M059J (cell line): Measurements from ENCODE around the gene FNTB. TPM values are rescaled to one million over a fixed set of nuclear protein-coding genes. Genes with fewer than 3 reads are reported as not detected.

ENCODE experiments used
- DNase-seq: peaks from one replicate; pipeline ENCODE4 v3.0.0-alpha.2; 2012; ENCODE audit warnings: low read depth
- total RNA-seq: library from RNA; depleted of rRNA; stranded (reverse); fragments of >200 nt; shearing (Covaris generic); gene quantifications from 2 replicates; pipeline ENCODE4 v1.2.3, GENCODE V29; 2014; rRNA removed

The FNTB gene
- 18.3 and 23.7 TPM in 2 replicates for total RNA-seq

- peak; percentile 94 for DNase-seq
Observed at GRCh38 chr14:64986648-64987437, at the start of gene FNTB. Gene FNTB (plus strand): TSS chr14:64986895. CDS start chr14:64986954, 59 bp downstream.

GRCh38 chr14:64937171-64937820 is 49.4 kb upstream of the FNTB start:
- DNase-seq: no peak

DNA sequence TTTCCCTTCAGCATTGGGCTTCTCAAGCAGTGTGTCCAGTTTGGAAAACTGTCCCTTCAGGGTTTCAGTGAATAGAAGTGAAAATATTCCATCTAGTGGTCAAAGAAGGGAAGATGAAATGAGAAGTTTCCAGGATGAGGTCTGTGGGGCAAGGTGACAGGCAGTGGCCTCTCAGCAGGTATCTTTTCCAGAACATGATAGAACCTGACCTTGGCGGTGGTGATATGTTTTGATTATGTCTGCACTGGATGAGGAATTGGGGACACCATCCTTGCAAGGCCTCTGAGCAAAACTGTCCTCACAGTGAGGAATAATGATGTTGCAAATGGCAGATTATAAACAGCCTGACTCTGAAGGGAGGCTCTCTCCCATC is 48.9 kb upstream of the FNTB start:
- DNase-seq: peak; percentile 10

- no peak for DNase-seq
Observed at GRCh38 chr14:64938972-64939816, 47.5 kb upstream of the FNTB start.

GRCh38 chr14:64939817-64940190 is 46.9 kb upstream of the FNTB start:
- no peak for DNase-seq

- no peak for DNase-seq
Observed at GRCh38 chr14:64940336-64940910, 46.3 kb upstream of the FNTB start.

DNA sequence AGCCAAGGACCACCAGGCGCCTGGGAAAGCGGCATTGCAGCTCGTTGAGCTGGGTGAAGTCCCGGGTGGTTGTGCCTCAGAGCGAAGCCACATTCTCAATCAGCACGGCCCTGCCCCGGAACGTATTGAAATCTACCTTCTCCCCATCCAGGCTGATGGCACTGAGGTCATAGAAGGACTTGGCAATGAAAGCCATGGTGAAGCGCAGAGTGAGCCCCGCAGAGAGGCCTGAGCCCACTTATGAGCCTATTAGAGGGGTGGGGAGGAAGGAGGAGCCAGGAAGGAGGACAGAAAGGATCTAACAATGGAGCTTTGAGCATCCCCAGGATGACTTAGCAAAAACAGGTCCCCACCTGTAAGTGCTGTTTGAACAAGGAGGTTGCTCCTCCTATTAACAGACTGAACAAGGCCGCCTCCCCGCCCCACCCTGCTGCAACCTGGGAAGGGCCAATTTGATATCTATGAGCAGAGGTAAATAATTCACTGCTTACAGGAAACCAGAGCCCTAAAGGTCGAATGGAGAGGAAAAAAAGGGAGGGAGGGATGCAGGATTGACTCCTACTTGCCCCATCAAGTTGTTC is 44.1 kb upstream of the FNTB start, which contains the start of gene GPX2:
TSS of gene GPX2 (minus strand) at position 215 of the 581 bp plus-strand sequence. CDS start at position 196, 19 bp downstream.
- DNase-seq: no peak

GRCh38 chr14:64943556-64943955 is 43.1 kb upstream of the FNTB start:
- no peak for DNase-seq

DNA sequence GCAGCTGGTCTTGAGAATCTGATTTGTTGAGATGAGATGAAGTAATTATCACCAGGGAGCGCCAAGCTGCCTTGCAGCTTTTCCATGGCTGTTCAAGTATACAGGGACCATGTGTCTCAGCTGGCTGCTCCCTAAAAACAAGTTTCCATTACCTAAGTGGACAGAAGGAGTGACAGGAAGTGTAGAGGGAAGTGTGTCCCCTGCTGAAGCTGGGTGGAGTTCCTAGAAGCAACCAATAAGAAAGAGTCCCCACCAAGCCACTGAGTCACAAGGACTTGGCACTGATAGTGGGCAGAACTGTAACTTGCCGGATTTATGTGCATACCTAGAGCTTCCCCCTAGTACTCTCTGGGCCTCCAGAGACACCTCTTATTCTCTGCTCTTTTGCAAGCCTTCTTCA is 42.7 kb upstream of the FNTB start:
- DNase-seq: no peak

DNA sequence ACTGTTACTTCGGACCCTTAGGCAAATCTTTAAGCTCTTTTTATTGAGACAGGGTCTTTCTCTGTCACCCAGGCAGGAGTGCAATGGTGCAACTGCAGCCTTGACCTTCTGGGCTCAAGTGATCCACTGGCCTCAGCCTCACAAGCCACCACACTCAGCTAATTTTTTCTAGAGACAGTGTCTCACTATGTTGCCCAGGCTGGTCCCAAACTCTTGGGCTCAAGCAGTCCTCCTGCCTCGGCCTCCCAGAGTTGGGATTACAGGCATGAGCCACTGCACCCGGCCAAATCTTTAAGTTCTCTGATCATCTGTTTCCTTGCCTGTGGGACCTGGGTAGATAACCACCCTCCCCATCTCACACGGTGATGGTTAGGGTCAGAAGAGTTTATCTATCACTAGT is 41.8 kb upstream of the FNTB start:
- no peak for DNase-seq

DNA sequence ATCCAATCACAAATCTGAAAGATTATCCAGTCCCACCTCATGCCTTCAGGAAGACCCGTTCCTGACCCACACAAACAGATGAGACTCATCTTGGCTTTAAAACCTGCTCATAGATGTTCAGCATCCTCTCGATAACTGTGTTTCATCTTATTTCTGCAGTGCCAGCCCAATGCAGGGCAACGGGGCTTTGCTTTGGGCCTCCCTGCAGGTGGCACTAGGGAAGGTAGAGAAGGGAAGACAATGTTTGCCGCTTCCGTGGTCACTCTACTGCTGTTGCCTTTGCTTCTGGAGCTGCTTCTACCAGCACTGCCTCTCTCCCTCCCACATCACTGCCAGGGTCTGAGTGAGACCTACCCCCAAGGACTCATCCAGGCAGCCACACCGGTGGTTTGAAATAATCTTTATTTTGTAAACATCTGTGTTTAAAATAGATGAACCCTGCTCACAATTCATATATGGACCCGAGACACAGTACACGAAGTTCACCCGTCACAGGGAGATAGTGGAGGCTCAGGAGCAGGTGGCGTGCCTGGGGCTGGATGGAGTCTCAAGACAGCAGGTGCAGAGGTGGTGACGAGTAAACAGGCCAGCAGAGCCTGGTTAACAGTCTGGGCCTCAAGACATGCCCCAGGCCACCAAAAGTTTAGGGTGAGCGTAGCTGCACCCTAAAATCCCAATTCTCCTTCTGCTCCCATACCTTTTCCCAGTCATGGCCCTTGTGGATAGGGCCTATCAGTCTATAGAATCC is 41.1 kb upstream of the FNTB start:
- DNase-seq: no peak

GRCh38 chr14:64946310-64947045 is 40.2 kb upstream of the FNTB start:
- no peak for DNase-seq

- DNase-seq: no peak
Observed at GRCh38 chr14:64947710-64948611, 38.7 kb upstream of the FNTB start.

GRCh38 chr14:64948612-64949210 is 38.0 kb upstream of the FNTB start:
- no peak for DNase-seq

DNA sequence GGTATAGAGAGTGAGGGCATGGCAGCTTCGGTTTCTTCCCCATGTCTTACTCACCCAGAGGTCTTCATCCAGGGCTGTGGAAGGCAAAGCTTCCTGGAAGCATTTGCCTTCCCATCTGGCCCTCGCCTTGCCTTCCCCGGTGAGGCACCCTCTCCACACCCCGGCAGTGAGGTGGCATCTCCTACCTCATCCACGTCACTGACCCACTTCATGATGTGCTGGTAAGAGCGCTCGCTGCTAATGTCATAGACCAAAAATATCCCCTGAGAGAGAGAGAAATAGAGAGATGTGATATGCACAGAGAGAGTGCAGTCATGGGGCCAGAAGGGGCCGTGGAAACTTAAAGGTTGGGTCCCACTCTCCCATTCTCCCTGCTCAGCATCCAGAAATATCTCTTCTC is 35.8 kb upstream of the FNTB start:
- DNase-seq: no peak

DNA sequence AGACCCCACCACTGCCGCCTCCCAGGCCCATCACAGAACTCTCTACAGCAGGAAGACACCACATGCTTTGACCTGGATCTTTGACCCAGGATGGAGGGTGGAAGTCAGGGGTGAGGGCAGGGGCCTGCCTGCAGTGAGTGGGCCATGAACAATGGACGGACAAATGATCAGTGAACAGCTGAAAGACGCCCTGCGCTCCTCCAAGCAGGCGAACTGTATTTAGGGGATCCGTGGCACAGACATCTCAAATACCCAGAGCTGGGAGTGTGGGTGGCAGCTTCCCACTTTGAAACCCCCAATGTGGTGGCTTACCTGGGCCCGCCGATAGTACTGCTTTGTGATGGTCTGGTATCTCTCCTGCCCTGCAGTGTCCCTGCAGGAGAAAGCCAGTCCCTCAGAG is 35.4 kb upstream of the FNTB start:
- DNase-seq: no peak

DNA sequence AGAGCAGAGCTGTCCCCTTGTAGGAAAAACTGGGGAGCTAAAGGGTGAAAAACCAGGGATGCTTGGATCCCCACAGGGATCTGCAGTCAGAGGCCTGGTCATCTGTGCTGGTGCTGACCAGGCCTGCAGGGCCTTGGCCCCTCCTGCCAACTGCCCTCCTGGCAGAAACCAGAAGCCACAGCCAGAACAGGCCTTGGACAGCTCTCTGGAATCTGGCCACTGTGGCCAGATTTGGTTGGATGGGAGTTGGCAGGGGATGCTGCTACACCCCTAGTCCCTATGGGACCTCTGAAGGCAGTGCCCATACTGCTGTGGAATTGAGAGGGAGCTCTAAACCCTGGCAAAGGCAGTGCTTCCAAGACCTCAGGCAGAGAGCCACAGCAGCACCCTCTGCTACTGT is 35.0 kb upstream of the FNTB start:
- no peak for DNase-seq

GRCh38 chr14:64952598-64953309 is 33.9 kb upstream of the FNTB start:
- no peak for DNase-seq
